Measurements from ENCODE around the gene RPGRIP1L. TPM values are rescaled to one million over a fixed set of nuclear protein-coding genes. Genes with fewer than 3 reads are reported as not detected.

The RPGRIP1L gene
- total and polyA plus RNA-seq, 2 of the 8 experiments (the other 6 are each of a cell fraction or from before 2014, with no cell fraction given): 4.0 to 13.7 TPM

- no peak overlapping the region for H2BK120ac ChIP-seq (replicated peaks; ENCODE audit: low read depth, low read length)
- H3K23me2 ChIP-seq (ENCODE audit: low read depth, low read length): no peaks in the 10 kb centered on the region
- H3K9ac ChIP-seq (replicated peaks in 1 of 4; ENCODE audit: extremely low read depth in 1 of 4, low read depth in 3 of 4, low read length in 3 of 4): no peak overlapping the region
- no peak for FAIRE-seq
- no peaks in the 10 kb centered on the region for H3K36me3 ChIP-seq (ENCODE audit: control insufficient read depth in 2 of 4, insufficient read depth in 4 of 4, low read length in 3 of 4)
- H4K91ac ChIP-seq (replicated peaks; ENCODE audit: insufficient read length, low read length): no peak overlapping the region
- DNase-seq (ENCODE audit: low read depth in 1 of 2, low spot score in 2 of 2): no peak
- no peak overlapping the region for H3K18ac ChIP-seq (ENCODE audit: extremely low read depth, low read length)
- peaks cover 0 to 6% of the 10 kb centered on the region in 2 experiments; a peak in 2 of 4 replicates for H3K79me2 ChIP-seq (ENCODE audit: control insufficient read depth in 1 of 2, insufficient read depth in 2 of 2, low read length in 2 of 2)
- H3K27ac ChIP-seq (ENCODE audit: low read depth, low read length): no peak overlapping the region
- ChIA-PET POLR2A (ENCODE audit: partially characterized antibody) (no interaction called here), CTCF (ENCODE audit: partially characterized antibody) (interaction anchor here (2.1 kb wide), 1 partner anchor 9 kb away, joined by 13 read pairs; no protein-coding TSS in a partner anchor)
- H3K14ac ChIP-seq (ENCODE audit: insufficient read length): no peak overlapping the region
- H2AFZ ChIP-seq (ENCODE audit: low read length): no peak overlapping the region
- H3K56ac ChIP-seq (replicated peaks; ENCODE audit: insufficient read length, low read depth, low read length): no peak overlapping the region
- no peaks in the 10 kb centered on the region for H4K20me1 ChIP-seq (replicated peaks in 1 of 2; ENCODE audit: control insufficient read depth in 1 of 2, insufficient read depth in 2 of 2, low read length in 2 of 2)
- no peak overlapping the region for H3K4me2 ChIP-seq (ENCODE audit: insufficient read depth in 1 of 2, low read depth in 2 of 2, low read length in 2 of 2)
- H2BK20ac ChIP-seq (ENCODE audit: low read length): no peak overlapping the region
- no peaks in the 10 kb centered on the region for H3K79me1 ChIP-seq (ENCODE audit: low read depth, low read length)
- no peak overlapping the region for H4K8ac ChIP-seq (ENCODE audit: extremely low read depth, insufficient read depth, low read length)
- no peaks in the 10 kb centered on the region for H3K4me1 ChIP-seq (replicated peaks in 1 of 4; ENCODE audit: control insufficient read depth in 3 of 4, insufficient read depth in 4 of 4, low read length in 3 of 4)
- H3K4ac ChIP-seq (replicated peaks; ENCODE audit: insufficient read length, low read depth, low read length): no peak overlapping the region
- no peaks in the 10 kb centered on the region for H3K9me3 ChIP-seq (ENCODE audit: insufficient read depth in 2 of 2, low read depth in 1 of 2, low read length in 1 of 2)
- no peak overlapping the region for H2BK12ac ChIP-seq (ENCODE audit: low read depth, low read length)
- no peaks in the 10 kb centered on the region for H3K27me3 ChIP-seq (replicated peaks in 1 of 4; ENCODE audit: control insufficient read depth in 3 of 4, extremely low read depth in 1 of 4, insufficient read depth in 3 of 4, low read length in 3 of 4)
- H4K5ac ChIP-seq (ENCODE audit: insufficient read length, low read depth, low read length): no peak overlapping the region
- WGBS, 2 experiments (ENCODE audit: extremely low coverage in 1 of 2, insufficient coverage in 1 of 2, insufficient read length in 1 of 2, insufficient replicate concordance in 2 of 2, low coverage in 1 of 2, low lambda C conversion rate in 2 of 2, missing lambda C conversion rate in 1 of 2): 96% methylated on average over 2 of the region's 2 CpGs; no CpG with 5 or more reads in 1 of the 2 experiments
- no peak overlapping the region for H3K23ac ChIP-seq (ENCODE audit: insufficient read length)
- no peak overlapping the region for H2BK15ac ChIP-seq (ENCODE audit: low read length)
- no peak overlapping the region for H2AK5ac ChIP-seq (ENCODE audit: low read depth, low read length)
- H2BK5ac ChIP-seq (ENCODE audit: low read depth, low read length): no peak overlapping the region
- H3K4me3 ChIP-seq (ENCODE audit: extremely low read depth in 1 of 4, insufficient read depth in 2 of 4, low read depth in 3 of 4, low read length in 4 of 4): no peak overlapping the region
- no peak for TF ChIP-seq CTBP2 (IDR thresholded peaks at IDR 0.05; ENCODE audit: borderline replicate concordance, insufficient read depth, insufficient read length, low read length)
Observed at GRCh38 chr16:53734908-53735307, 31.2 kb upstream of the RPGRIP1L start.

Measured in H1 (cell line).